Adrenal gland (tissue), 12 donors: ENCODE results near the gene CLK2. TPM values are rescaled to one million over a fixed set of nuclear protein-coding genes. Genes with fewer than 3 reads are reported as not detected.

ENCODE experiments used
- DNase-seq, 7 donors: peaks; one replicate each; pipeline ENCODE4 v3.0.0-alpha.2; 2019 to 2020
- H3K27ac ChIP-seq, 5 donors: fragments of 200-600 bp; sonication (generic) in 4 of 5; 1 replicate in 3 of 5; 2 replicates in 2 of 5; pipeline versions ENCODE4 v1.5.1 to v1.8.0; 2016 to 2020; ENCODE audit warnings: mild to moderate bottlenecking in 1 of 5
- H3K27me3 ChIP-seq: fragments of 200-600 bp; 2 replicates; pipeline ENCODE4 v1.8.0; 2021
- H3K36me3 ChIP-seq, 2 donors: fragments of 200-600 bp; replicated peaks in 1 of 2; 1 replicate in 1 of 2; 2 replicates in 1 of 2; pipeline versions ENCODE4 v1.5.1 to v1.8.0; 2018 to 2022
- H3K4me1 ChIP-seq, 2 donors: fragments of 200-600 bp; replicated peaks in 1 of 2; 1 replicate in 1 of 2; 2 replicates in 1 of 2; pipeline versions ENCODE4 v1.5.1 to v1.8.0; 2018 to 2021
- H3K4me3 ChIP-seq, 4 donors: fragments of 200-600 bp; sonication (generic) in 3 of 4; one replicate each; pipeline ENCODE4 v1.5.1; 2016 to 2018
- H3K9me3 ChIP-seq, 3 donors: fragments of 200-600 bp; sonication (generic) in 1 of 3; replicated peaks in 1 of 3; 1 replicate in 2 of 3; 2 replicates in 1 of 3; pipeline versions ENCODE4 v1.5.1 to v1.8.0; 2016 to 2021
- POLR2A ChIP-seq, 2 donors: fragments of 450-650 bp; IDR thresholded peaks; one replicate each; pipeline ENCODE4 v1.6.1; 2017; ENCODE audit warnings: antibody characterized with exemption in 2 of 2, mild to moderate bottlenecking in 2 of 2, moderate library complexity in 1 of 2
- WGBS, 4 donors: extraction: QIAGEN DNeasy Blood & Tissue Kit in 2 of 4; methylation state at CpG; one replicate each; pipeline versions ENCODE4 v1.1.5 to v1.1.7; 2013 to 2017; 5-methylcytosine and 5-hydroxymethylcytosine counted together
- intact Hi-C, 2 donors: fragments of 100-400 bp; cut with DNase I; formaldehyde crosslinking; loops; one replicate each; pipeline versions ENCODE4 v1.14.1 to v1.15.0; 2022 to 2023
- polyA plus RNA-seq, 3 donors: library from polyadenylated mRNA; stranded (reverse); fragments of 200-250 nt in 2 of 3; fragments of 350-450 nt in 1 of 3; fragmentation: Illumina TruSeq in 1 of 3; extraction: RNeasy Lipid Tissue Mini Kit (QIAGEN cat#74804) in 1 of 3; gene quantifications; one replicate each; pipeline ENCODE4 v1.2.3, GENCODE V29; 2013 to 2014
- total RNA-seq, 9 donors: library from RNA; depleted of rRNA in 4 of 9; stranded (reverse); fragments of >200 nt in 4 of 9; fragments of 120-200 nt in 1 of 9; fragmentation: NEBNext Ultra II Directional in 1 of 9; extraction: Animal tissue kit (Norgen Biotek cat#: 25700) in 1 of 9; gene quantifications; one replicate each; pipeline versions ENCODE4 v1.1.0 to v1.2.4, GENCODE V29; 2013 to 2023
- TF ChIP-seq, protein P1 (sequence below), 6 experiments: fragments of 450-650 bp in 4 of 6; fragments of 200-600 bp in 2 of 6; sonication (generic) in 1 of 6; IDR thresholded peaks; 1 replicate in 5 of 6; 2 replicates in 1 of 6; pipeline versions ENCODE4 v1.5.1 to v1.8.0; 2016 to 2021; ENCODE audit warnings: antibody characterized with exemption in 6 of 6, mild to moderate bottlenecking in 2 of 6, moderate library complexity in 1 of 6
- donor health status: healthy with polysubstance abuse.
- donor health status: Bipolar disorder and iron deficiency.
- donor health status: DM: yes; HTN: yes; CAD: no.
- donor health status: DM: no; HTN: no; CAD: no.
- donor health status: DM: no; HTN: no; CAD: no.
- donor health status: DM: yes; HTN: yes; CAD: no.

The CLK2 gene
- total and polyA plus RNA-seq, 12 donors: 10.7 to 162 (median 54.9) TPM

DNA sequence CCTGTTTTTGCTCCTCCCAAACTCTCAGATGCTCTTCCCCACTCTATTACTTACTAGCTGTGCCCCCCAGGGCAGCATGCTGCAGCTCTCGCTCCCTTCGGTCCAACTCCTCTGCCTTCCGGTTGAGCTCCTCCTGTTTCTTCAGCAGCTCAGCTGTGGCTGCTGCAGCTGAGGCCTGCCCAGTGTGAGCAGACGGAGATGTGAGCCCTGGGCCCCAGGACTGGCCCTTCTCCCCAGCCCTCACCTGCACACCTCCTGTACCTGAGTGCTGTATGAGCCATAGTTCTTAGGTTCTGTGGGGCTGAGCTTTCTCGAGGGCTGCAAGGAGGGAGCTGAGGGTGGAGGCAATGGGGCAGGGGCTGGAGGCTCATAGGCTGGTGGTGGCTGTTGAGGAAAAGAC is 13.0 kb downstream of the CLK2 start:
- no peaks in the 10 kb centered on the region for H3K9me3 ChIP-seq
- no peak for DNase-seq
- intact Hi-C loops: loop anchor here in 1 of 2 donors (5.0 kb wide), 1 partner anchor 47 kb away; the partner anchor contains the start of gene FDPS
- WGBS, 4 donors: 89 to 96% (median 93%) methylated on average over 3 to 5 of the region's 5 CpGs
- peaks cover 13 to 22% of the 10 kb centered on the region in 2 donors for H3K4me1 ChIP-seq
- no peaks in the 10 kb centered on the region for H3K27me3 ChIP-seq
- H3K4me3 ChIP-seq: no peak overlapping the region
- peaks cover 0 to 58% of the 10 kb centered on the region in 2 donors for H3K36me3 ChIP-seq
- TF ChIP-seq, protein P1, sequence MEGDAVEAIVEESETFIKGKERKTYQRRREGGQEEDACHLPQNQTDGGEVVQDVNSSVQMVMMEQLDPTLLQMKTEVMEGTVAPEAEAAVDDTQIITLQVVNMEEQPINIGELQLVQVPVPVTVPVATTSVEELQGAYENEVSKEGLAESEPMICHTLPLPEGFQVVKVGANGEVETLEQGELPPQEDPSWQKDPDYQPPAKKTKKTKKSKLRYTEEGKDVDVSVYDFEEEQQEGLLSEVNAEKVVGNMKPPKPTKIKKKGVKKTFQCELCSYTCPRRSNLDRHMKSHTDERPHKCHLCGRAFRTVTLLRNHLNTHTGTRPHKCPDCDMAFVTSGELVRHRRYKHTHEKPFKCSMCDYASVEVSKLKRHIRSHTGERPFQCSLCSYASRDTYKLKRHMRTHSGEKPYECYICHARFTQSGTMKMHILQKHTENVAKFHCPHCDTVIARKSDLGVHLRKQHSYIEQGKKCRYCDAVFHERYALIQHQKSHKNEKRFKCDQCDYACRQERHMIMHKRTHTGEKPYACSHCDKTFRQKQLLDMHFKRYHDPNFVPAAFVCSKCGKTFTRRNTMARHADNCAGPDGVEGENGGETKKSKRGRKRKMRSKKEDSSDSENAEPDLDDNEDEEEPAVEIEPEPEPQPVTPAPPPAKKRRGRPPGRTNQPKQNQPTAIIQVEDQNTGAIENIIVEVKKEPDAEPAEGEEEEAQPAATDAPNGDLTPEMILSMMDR (IDR thresholded peaks at IDR 0.05): no peak
- no peak overlapping the region for H3K27ac ChIP-seq

DNA sequence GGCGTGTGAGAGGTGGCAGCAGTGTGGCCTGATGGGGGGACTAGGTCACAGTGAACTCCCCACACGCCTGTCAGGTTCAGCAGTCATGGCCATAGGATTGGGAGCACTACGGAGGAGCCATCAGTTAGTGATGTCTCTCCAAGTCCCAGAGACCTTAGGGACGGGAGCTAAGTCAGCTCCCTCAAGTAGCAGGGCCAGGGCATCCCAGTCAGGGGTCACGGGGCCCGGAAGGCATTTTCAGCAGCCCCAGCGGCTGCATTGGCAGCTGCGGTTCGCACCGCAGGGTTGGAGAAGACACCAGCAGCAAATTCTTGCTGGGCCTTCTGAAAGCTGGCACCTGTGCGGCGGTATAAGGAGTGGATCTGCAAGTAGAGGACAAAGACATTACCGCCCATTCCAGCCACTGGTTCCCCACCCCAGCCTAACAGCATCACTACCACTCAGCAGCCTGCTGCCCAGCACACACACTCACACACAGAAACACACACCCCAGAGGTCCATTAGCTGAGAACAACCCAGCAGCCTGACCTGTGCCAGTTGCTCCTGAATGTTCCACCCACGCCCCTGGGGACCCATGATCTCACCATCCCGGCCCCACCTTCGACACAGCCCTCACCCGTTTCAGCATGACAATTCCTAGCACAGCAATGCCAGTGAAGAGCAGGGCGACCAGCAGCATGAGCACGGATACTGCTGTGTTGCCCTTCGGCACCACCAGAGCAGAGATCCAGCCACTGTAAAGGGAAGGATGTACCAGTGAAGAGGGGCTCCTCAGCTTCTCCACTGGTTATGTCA is 17.0 kb downstream of the CLK2 start:
- peaks cover 21 to 36% of the 10 kb centered on the region in 2 donors for H3K4me1 ChIP-seq
- DNase-seq: no peak

DNA sequence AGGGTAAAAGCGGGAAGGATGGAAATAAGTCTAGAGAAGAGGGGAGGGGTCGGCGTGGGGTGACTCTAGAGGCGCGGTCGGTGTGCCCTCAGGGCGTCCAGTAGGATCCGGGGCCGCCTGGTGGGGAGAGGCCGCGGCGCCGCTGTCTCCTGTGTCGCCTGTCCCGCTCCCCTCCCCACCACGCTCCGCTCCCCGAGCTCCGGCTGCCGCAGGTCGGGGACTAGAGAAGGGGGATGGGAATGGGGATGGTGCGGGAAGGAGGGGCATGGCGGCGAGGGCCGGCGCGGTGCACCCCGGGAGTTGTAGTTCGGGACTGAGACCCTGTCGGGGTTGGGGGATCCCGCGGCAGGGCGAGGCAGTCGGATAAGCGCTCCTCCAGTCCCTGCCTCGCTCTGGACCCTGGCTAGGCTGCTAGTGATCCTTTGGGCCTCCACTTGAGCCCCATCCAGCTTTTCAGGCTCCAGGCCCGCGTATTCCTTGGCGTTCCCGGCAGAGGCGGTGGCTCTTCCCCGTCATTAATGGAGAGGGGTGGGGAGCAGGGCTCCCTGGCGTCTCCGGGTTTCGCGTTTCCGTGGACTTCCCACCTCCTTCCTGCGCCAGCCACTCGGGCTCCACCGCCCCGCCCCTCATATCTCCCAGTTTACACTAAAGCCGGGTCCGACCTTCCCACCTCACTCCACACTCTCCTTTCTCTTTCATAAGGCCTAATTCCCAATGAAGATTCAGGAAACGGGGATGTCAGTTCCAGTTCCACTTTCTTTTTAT is 17.9 kb downstream of the CLK2 start, which contains the start of gene ENTREP3:
TSS of gene ENTREP3 (minus strand) at position 241 of the 765 bp plus-strand sequence. CDS start 606 bp downstream, outside the sequence.
- WGBS, 4 donors: 0 to 8% (median 1%) methylated on average over 9 to 54 of the region's 54 CpGs
- TF ChIP-seq, protein P1 (IDR thresholded peaks at IDR 0.05): peak in 1 of 6 experiments; percentile 32
- peak; percentile 32 to 46 for TF ChIP-seq POLR2A (IDR thresholded peaks at IDR 0.05)
- intact Hi-C loops: no loop called here

More for the DNA sequence above, 17.0 kb downstream of the CLK2 start:
- intact Hi-C loops: no loop called here
- Histone ChIP-seq H3K9me3 (no peaks in the 10 kb centered on the region), H3K36me3 (peaks cover 0 to 32% of the 10 kb centered on the region in 2 donors), H3K27me3 (no peaks in the 10 kb centered on the region), H3K4me3 (peak overlapping the region in 3 of 4 donors; percentile 42 to 88 (median 69)), H3K27ac (peak overlapping the region; percentile 90 to 99 (median 97))
- TF ChIP-seq, protein P1 (IDR thresholded peaks at IDR 0.05): no peak
- no peak for TF ChIP-seq POLR2A (IDR thresholded peaks at IDR 0.05)
- WGBS, 4 donors: 77 to 90% (median 77%) methylated on average over 7 to 20 of the region's 20 CpGs

More for the DNA sequence above, 17.9 kb downstream of the CLK2 start, which contains the start of gene ENTREP3:
- peaks cover 22 to 36% of the 10 kb centered on the region in 2 donors for H3K4me1 ChIP-seq
- peak; percentile 88 to 94 (median 91) for DNase-seq
- no peaks in the 10 kb centered on the region for H3K9me3 ChIP-seq
- peaks cover 0 to 29% of the 10 kb centered on the region in 2 donors for H3K36me3 ChIP-seq
- H3K27me3 ChIP-seq: no peaks in the 10 kb centered on the region
- peak within 1 kb of the TSS; percentile 42 to 88 (median 66) for H3K4me3 ChIP-seq
- peak within 1 kb of the TSS; percentile 90 to 99 (median 97) for H3K27ac ChIP-seq
